ENCODE results near the gene MAP3K4. TPM values are rescaled to one million over a fixed set of nuclear protein-coding genes. Genes with fewer than 3 reads are reported as not detected.
A peak's percentile ranks its signal among the peaks of the same experiment; 100 is the strongest.
"Not testable (repeated sequence)": the region's sequence is repeated elsewhere in the genome, so short reads cannot be mapped to it uniquely, and the experiment has no call there.

Gene MAP3K4
- polyA plus RNA-seq, 3 donors, result 7.4 to 14.1 (median 9.6) TPM

DNA sequence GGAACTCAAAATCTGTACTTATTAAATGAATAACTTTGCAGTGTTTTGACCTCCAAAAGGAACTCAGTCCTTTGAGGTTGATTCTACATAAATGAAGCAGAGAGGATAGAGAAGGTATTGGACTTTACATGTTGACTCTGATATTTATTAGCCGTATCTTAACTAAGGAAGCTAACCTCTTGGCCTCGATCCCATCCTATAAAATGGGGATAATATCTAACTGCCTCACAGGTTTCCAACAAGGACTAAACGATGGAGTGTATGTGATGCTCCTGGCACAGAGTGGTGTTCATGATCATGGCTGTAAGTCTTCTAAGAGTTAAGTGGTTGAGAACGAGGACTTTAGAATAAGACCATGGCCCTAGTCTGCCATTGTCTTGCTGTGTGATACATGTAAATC lies 24.2 kb upstream of the MAP3K4 start:
- WGBS, 3 donors, result 88 to 90% (median 89%) methylated on average over 4 of the region's 4 CpGs
- H3K27ac ChIP-seq (ENCODE audit: low read depth, low read length), result no peak overlapping the region

DNA sequence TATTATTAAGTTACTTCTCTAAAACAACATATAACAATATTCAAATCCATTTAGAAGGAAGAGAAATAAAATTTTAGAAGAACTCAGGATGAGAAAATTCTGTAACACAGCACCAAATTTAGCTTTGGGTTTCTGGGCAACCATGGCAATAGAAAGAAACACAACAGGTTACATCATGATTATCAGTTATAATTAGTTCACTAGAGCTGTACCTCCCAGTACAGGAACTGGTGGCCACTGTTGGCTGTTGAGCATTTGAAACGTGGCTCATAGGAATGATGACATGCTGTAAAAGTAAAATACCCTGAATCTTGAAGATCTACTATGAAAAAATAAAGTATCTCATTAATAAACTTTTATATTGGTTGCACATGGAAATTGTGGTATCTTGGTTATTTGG lies 23.7 kb upstream of the MAP3K4 start:
- WGBS, 3 donors, result 26 to 56% (median 29%) methylated on average over 1 of the region's 1 CpG
- H3K27ac ChIP-seq (ENCODE audit: low read depth, low read length), result no peak overlapping the region

DNA sequence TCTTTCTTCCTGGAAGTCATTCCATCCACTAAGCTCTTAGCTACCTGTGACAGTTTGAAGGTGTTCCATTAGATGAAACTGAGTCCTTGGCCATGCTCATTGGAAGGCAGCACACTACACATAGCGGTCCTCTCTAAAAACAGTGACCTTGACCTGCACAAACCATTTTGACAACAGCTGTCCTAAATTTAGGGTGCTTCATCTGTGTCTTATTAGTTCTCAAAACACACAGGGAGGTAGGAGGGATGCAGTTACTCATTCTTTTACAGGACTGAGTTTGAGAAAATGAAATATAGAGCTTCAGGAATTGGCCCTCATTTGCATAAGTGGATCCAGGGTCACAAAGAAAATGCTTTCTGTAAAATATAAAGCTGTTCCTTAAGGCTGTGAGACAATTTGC lies 20.4 kb upstream of the MAP3K4 start:
- 88 to 95% (median 93%) methylated on average over 1 of the region's 1 CpG for WGBS, 3 donors
- H3K27ac ChIP-seq (ENCODE audit: low read depth, low read length), result no peak overlapping the region

DNA sequence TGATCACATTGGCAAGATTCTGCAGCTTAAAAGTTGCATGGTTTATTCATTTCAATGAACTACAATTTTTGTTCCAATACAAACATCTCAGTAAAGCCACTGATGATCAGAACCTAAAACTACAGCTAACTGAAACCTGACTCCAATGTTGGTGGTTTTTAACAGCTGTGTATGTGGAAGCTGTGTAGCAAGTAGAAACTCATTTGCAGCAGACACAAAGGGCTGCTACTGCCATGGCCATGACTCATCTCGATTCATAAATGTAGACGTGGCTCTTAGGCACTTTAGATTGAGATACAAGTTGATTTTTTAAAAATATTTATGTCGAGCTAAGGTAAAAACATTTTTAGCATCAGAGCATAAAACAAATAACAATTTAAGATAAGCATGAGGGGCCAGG lies 19.5 kb upstream of the MAP3K4 start:
- WGBS, 3 donors, result 68 to 82% (median 73%) methylated on average over 3 of the region's 3 CpGs
- no peak overlapping the region for H3K27ac ChIP-seq (ENCODE audit: low read depth, low read length)

DNA sequence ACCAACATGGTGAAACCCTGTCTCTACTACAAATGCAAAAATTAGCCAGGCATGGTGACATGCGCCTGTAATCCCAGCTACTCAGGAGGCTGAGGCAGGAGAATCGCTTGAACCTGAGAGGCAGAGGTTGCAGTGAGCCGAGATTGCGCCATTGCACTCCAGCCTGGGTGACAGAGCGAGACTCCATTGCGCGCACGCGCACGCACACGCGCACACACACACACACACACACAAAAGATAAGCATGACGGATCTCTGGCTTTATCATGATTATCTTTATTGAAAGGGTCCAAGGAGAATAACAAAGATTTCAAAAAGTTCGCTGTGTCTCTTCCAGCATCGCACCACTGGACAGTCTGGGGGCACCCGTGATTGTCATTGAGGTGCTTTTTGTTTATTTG lies 19.0 kb upstream of the MAP3K4 start:
- 88 to 95% (median 93%) methylated on average over 16 of the region's 16 CpGs for WGBS, 3 donors
- not testable (repeated sequence) for H3K27ac ChIP-seq (ENCODE audit: low read depth, low read length)

DNA sequence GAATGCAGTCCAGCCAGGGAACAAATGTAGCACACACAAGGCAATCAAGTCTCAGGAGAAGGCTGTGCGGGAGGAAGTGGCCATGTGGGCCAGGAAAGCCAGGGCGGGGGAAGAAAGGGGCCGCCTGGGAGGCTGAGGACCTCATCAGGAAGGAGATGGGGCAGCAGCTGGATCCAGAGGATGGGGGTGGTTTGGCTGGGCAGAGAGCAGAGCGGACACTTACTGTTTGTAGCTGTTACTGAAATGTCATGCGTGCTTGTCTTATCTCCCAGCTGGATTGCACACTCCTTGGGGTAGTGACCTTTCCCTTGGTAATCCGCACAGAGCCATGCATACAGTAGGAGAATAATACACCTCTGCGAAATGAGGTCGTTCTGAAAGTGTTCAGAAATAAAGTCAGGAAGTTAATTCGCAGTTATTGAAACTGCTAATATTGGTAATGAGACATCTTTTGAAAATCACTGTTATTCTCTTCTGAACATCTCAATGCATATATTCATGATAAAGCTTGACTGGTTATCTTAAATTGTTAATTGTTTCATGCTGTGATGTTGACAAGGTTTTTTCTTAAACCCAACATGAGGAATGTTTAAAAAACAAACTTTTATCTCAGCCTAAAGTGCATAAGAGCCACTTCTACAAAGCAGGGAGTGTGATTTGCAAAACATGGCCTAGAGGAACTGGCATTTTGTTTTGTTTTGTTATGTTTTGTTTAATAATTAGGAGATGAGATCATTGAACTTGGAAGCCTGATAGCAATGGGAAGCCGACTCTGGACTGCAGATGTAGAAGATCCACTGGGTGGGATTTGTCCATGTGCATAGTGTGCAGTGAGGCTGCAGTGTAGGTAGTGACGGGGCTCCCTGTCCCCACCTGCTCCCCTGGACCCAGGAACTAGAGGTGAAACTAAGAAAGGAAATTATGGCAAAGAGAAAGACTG lies 18.0 kb upstream of the MAP3K4 start:
- WGBS, 3 donors, result 45 to 79% (median 59%) methylated on average over 11 of the region's 11 CpGs
- H3K27ac ChIP-seq (ENCODE audit: low read depth, low read length), result no peak overlapping the region

DNA sequence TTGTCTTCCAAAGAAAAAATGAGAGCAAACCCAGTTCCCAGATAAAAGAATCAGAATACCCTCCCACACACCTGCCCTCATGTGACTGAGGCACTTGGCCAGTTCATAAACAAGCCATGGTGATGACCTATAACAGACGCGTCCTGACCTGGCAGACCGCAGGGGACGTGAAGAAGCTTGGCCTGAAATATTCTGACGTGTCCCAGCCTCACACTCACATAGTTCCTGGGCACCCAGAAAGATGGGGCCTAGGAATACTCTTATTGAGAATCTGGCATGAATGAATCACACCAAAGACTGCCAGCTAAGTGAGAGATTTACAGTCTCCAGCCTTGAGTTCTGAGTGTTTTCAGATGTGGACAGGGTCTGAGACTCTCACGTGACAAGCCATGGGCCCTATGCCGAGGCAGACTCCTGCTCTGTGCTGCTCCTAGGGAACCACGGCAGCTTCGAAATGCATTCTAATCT lies 17.2 kb upstream of the MAP3K4 start:
- 51 to 65% (median 62%) methylated on average over 9 of the region's 9 CpGs for WGBS, 3 donors
- H3K27ac ChIP-seq (ENCODE audit: low read depth, low read length), result no peak overlapping the region

DNA sequence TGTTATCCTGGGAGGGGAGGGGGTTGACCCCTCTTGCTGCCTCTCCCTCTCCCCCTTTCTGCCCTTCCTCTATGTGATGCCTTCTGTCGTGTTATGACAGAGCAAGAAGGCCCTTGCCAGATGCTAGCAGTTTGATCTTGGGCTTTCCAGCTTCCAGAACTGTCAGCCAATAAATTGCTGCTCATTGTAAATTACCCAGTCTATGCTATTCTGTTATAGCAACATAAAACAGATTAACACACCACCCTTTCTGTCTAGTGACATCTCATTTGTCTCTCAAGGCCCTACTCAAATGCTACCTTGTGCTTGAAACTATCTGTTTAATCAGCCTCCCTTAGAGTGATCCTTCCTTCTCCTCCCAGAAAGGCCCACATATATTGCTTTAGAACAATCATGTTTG lies 16.4 kb upstream of the MAP3K4 start:
- WGBS, 3 donors, result 56 to 91% (median 73%) methylated on average over 1 of the region's 1 CpG
- H3K27ac ChIP-seq (ENCODE audit: low read depth, low read length), result no peak overlapping the region

DNA sequence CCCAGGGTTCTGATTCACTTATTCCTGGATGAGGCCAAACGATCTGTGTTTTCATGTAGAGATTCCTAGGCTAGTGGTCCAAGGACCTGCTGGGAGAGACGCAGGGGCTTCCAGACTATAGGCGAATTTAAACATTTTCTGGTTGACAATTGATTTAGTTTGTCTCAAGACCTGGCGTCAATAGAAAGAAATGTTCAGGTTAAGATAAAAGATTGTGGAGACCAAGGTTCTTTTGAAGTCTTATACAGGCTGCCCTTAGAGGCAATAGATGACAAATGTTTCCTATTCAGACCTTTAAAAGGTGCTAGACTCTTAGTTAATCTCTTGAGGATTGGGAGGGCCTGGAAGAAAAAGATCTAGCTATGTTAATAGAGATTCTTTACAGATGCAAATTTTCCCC lies 15.6 kb upstream of the MAP3K4 start:
- not testable (repeated sequence) for H3K27ac ChIP-seq (ENCODE audit: low read depth, low read length)
- 83 to 91% (median 90%) methylated on average over 4 of the region's 4 CpGs for WGBS, 3 donors

DNA sequence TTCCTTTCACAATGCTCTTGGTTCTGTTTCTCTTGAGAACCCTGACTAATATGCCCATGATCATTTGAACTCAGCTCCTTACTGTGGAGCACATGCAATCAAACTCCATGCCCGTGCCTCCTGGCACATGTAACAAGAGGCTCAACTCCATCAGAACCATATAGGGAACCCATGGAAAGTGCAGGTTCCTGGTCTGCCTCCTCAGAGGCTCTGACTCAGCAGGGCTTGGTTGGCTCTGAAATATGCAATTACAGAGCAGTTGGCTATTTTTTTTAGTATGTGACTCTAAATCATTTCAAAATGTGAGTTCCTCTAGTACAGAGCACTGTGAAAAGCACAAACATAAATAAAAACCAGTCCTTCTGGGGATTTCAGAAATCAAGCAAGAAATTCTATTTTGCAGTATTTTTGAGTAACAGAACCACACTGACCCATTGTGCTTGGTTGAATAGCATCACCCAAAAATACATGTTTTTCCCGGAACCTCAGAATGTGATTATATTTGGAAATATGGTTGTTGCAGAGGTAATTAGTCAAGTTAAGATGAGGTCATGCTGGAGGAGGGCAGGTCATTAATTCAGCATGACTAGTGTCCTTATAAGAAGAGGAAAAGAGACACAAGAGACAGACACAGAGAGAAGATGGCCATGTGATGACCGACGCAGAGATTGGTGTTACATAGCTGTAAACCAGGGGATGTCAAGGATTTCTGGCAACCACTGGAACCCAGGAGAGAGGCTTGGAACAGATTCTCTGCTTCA lies 13.2 kb upstream of the MAP3K4 start:
- 66 to 79% (median 70%) methylated on average over 4 of the region's 4 CpGs for WGBS, 3 donors
- no peak overlapping the region for H3K27ac ChIP-seq (ENCODE audit: low read depth, low read length)

DNA sequence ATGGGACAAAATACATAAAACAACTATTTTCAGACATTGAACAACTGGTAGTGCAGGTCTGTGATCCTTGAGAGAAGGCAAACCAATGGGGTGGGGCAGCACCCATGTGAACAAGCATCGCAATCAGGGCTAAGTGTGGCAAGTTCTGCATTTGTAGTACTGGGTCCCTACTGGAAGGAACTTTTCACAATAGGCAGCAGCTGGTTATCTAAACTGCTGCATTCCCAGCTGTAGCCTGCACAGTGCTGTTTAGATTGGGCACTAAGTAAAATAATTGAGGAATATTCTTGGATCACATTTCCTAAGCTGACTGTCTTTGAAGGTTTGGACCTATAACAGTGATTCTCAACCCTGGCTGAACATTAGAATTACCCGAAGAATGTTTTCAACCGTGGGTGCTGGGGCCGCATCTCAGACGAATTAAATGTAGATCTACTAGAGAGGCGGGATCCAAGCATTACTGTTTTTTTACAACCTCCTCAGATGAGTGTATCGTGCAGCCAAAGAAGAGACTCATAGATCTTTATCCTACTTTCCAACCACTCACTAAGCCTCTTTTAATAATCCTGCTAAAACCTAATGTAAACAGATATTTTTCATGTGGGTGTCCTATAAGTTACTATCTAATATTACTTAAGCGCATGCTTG lies 12.4 kb upstream of the MAP3K4 start:
- WGBS, 3 donors, result 63 to 80% (median 73%) methylated on average over 8 of the region's 8 CpGs
- H3K27ac ChIP-seq (ENCODE audit: low read depth, low read length), result no peak overlapping the region

DNA sequence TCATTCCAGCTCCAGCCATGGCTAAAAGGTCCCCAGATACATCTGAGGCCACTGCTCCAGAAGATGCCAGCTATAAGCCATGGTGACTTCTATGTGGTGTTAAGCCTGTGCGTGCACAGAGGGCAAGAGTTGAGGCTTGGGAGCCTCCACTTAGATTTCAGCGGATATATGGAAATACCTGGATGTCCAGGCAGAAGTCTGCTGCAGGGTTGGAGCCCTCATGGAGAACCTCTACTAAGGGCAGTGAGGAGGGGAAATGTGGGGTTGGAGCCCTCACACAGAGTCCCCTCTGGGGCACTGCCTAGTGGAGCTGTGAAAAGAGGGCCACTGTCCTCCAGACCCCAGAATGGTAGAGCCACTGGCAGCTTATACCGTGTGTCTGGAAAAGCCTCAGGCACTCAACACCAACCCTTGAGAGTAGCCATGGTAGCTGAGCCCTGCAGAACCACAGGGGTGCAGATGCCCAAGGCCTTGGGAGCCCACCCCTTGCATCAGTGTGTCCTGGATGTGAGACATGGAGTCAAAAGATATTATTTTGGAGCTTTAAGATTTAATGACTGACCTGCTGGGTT lies 8.1 kb upstream of the MAP3K4 start:
- 90 to 96% (median 92%) methylated on average over 3 of the region's 3 CpGs for WGBS, 3 donors

DNA sequence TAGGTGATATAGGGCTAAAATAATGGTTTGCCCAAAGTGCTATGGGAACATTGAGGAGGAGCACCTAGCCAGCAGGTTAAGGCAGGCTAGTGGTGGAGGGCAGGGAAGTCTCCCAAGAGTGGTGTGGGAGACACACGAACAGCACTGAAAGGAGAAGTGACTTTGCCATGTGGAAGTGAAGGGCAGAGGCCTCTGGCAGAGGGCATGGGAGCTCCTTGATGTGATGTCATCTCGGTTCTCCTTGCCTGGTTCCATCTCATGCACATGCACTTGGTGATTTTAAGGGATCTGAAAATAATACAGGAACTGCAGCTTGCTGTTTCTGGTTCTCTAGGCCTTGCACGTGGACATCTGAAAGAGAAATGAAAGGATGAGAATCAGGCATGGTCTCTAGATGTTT lies 4.7 kb upstream of the MAP3K4 start:
- 64 to 84% (median 68%) methylated on average over 3 of the region's 3 CpGs for WGBS, 3 donors
- H3K27ac ChIP-seq (ENCODE audit: low read depth, low read length), result no peak overlapping the region

More for the DNA sequence above, 8.1 kb upstream of the MAP3K4 start:
- H3K27ac ChIP-seq (ENCODE audit: low read depth, low read length), result not testable (repeated sequence)

DNA sequence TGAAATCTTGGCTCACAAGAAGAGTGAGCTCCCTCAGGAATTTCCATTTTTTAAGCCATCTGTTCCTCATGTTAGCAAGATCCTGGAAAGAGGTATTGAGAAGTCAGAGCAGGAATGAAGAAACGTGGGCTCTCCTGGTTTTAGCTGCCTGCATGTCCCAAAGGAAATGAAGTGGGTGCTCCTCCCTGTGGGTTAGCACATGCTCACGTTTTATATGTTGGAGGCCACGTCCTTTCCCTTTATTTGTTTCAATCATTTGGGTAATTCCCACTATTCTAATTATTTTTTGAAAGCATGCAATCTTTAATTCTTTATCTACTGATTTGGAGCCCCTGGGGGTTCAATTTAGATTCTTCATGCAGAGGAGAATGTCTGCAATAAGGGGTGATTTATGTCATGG lies 4.3 kb upstream of the MAP3K4 start:
- 79 to 81% (median 80%) methylated on average over 3 of the region's 3 CpGs for WGBS, 3 donors

DNA sequence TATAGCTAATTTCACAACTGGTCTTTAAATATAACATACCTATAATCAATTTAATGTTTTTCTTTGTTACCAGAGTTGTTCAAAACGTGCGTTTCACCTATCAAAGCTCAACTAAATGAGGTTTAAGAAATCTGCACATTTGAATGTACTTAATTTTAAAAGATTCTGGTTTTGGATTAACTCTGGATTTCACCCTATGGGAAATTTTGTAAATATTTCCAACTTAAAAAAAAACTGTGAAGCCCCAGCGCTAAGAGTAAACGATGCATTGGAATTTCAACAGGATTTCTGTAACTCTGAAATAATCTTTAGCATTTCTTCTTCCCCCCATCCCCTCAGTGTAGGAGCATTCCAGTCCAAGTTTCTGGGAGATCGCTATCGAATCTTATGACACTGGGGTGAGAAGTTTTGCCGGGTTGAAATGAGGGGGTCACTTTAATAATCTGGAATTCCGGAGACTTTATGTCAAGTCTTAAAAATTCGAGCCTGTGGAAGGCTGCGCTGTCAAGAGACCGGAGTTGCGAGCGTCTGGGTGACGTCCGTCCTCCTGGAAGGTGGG lies 643 bp upstream of the MAP3K4 start:
- WGBS, 3 donors, result 0 to 4% (median 2%) methylated on average over 15 of the region's 15 CpGs
- H3K27ac ChIP-seq (ENCODE audit: low read depth, low read length), result peak overlapping the region; percentile 72

More for the DNA sequence above, 4.3 kb upstream of the MAP3K4 start:
- H3K27ac ChIP-seq (ENCODE audit: low read depth, low read length), result no peak overlapping the region

DNA sequence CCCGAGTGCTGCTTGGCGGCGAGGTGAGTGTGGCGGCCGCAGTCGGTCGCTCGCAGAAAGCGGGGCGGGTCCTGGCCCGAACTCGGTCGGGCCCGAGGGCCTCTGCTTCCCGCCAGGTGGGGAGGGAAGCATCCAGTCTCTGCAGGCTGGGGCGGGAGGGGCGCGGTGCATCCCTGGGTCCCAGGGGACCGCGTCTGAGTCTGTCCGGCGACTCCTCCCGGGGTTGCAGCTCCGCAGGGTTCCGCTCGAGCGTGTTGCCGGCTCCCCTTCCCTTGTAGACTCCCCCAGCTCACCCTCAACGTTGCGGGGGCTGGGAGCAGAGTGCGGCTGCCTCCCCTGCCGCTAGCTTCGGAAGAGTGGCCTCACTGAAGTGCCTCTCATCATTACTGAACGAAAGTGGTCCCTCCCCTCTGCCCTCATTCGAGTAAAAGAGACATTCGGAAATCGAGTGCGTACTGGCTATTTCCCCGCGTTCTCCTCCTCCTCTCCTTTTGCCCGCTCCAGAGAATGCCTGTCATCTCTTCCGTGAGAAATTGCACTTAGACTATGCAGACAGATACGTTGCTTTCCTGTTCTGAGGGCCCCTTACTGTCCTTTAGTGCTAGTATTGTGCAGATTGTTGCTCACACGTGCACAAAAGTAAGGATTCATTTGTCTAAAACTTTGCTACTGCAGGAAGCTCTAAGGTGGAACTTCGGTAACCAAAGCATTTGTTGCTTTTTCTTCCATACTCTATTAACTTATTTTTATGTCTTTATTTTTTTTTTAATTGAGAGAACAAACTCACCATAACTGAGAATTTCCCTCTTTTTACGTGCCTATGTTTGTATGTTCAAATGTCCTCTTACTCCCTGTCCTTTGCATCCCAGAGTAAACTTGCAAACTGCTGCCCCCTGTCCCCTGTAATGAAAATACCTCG lies 751 bp downstream of the MAP3K4 start:
- 0% methylated on average over 39 to 47 of the region's 47 CpGs for WGBS, 3 donors
- no peak overlapping the region for H3K27ac ChIP-seq (ENCODE audit: low read depth, low read length)

DNA sequence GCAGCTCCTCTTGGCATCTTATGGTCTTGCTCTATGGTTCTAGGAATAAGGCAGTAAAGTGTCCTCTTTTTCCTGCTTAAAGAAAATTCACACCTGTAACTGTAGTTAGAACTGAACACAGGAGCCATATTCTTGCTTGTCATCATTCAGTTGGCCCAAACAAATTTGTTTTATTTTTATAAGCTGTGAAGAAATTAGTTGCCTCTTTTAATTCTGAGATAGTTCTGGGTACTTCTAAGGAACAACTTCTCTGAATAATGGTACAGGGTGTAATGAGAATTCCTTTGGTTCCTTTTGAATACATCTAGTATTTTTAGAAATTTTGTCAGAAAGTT lies 1.4 kb downstream of the MAP3K4 start:
- H3K27ac ChIP-seq (ENCODE audit: low read depth, low read length), result no peak overlapping the region

DNA sequence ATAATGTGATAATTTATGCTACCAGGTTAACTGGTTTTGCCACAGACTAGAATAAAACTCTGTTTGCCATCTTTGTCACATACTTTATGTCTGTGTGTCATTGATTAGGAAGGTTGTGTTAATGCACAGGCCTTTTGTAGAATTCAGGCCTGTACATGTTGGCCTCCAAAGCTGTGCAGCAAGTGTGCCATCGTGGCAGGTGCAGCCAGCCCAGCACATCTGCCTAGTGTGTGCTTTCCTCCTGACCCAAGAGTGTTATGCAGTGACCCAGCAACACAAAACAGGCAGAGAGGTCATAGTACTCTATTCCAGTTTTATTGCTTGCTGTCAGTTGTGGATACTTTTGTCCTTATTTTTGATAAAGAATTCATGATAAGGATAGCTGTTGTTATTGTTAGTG lies 3.7 kb downstream of the MAP3K4 start:
- 50 to 92% (median 88%) methylated on average over 1 of the region's 1 CpG for WGBS, 3 donors

More for the DNA sequence above, 3.7 kb downstream of the MAP3K4 start:
- H3K27ac ChIP-seq (ENCODE audit: low read depth, low read length), result no peak overlapping the region

Measured in adipose tissue (tissue), 3 donors.